Activated CD4-positive, alpha-beta T cell treated with anti-CD3 and anti-CD28 coated beads, Interleukin-2, amount 10 ng/mL, durations not matched to agents 7 days and 5 days (primary cell): ENCODE data around the gene TPRX2. TPM values are rescaled to one million over a fixed set of nuclear protein-coding genes. Genes with fewer than 3 reads are reported as not detected.
"Not testable (repeated sequence)": the region's sequence is repeated elsewhere in the genome, so short reads cannot be mapped to it uniquely, and the experiment has no call there.

ENCODE experiments used
- CTCF ChIA-PET: fragments of 350-600 bp; sonication (Branson Sonifier 250); formaldehyde crosslinking; loops from one replicate; lab custom pipeline; 2021; ENCODE audit warnings: antibody characterized with exemption; lab: Charles Lee
- POLR2A ChIA-PET: fragments of 350-600 bp; sonication (Branson Sonifier 250); formaldehyde crosslinking; loops from one replicate; lab custom pipeline; 2021; ENCODE audit warnings: antibody characterized with exemption; lab: Charles Lee
- DNase-seq: peaks from one replicate; pipeline ENCODE4 v3.0.0-alpha.2; 2020
- H3K27ac Mint-ChIP-seq: one replicate; pipeline ENCODE4 v1.8.0; 2021; ENCODE audit warnings: mild to moderate bottlenecking, moderate library complexity, mixed read lengths
- H3K27me3 Mint-ChIP-seq: one replicate; pipeline ENCODE4 v1.8.0; 2021; ENCODE audit warnings: mixed read lengths
- H3K36me3 Mint-ChIP-seq: one replicate; pipeline ENCODE4 v1.8.0; 2021; ENCODE audit warnings: low read depth, mixed read lengths
- H3K4me1 Mint-ChIP-seq: one replicate; pipeline ENCODE4 v1.8.0; 2021; ENCODE audit warnings: mixed read lengths
- H3K4me3 Mint-ChIP-seq: one replicate; pipeline ENCODE4 v1.8.0; 2021; ENCODE audit warnings: mild to moderate bottlenecking, moderate library complexity, mixed read lengths
- H3K9me3 Mint-ChIP-seq: one replicate; pipeline ENCODE4 v1.8.0; 2021; ENCODE audit warnings: mixed read lengths
- total RNA-seq, 2 experiments: library from RNA; stranded (reverse); gene quantifications; one replicate each; pipeline ENCODE4 v1.2.3, GENCODE V29; 2021

Gene TPRX2
- total RNA-seq, 2 experiments from 2014 or later, result not detected

DNA sequence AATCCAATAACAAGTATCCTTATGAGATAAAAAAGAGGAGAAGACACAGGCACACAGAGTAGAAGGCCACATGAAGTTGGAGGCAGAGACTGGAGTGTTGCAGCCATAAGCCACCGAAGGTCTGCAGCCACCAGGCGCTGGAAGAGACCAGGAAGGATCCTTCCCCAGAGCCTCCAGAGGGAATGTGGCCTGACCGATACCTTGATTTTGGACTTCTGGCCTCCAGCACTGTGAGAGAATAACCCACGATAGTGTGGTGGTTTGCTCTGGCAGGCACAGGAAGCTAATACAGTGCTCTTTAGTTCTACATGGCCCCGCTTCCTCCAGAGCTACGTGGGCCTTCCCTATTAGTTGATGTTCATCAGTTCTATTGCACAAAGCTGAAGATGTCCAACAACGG, 42.3 kb downstream of the TPRX2 start:
- H3K4me3 Mint-ChIP-seq, result no peak overlapping the region
- H3K4me1 Mint-ChIP-seq, result no peaks in the 10 kb centered on the region
- DNase-seq, result no peak
- peaks cover 2% of the 10 kb centered on the region for H3K9me3 Mint-ChIP-seq
- ChIA-PET POLR2A (no interaction called here), CTCF (no interaction called here)
- H3K27ac Mint-ChIP-seq, result no peak overlapping the region
- H3K27me3 Mint-ChIP-seq, result peaks cover 11% of the 10 kb centered on the region
- no peaks in the 10 kb centered on the region for H3K36me3 Mint-ChIP-seq

GRCh38 chr19:47909350-47909749, 50.3 kb downstream of the TPRX2 start:
- H3K27me3 Mint-ChIP-seq, H3K36me3 Mint-ChIP-seq, H3K9me3 Mint-ChIP-seq, H3K4me3 Mint-ChIP-seq, H3K27ac Mint-ChIP-seq, POLR2A ChIA-PET, CTCF ChIA-PET, H3K4me1 Mint-ChIP-seq: not testable (repeated sequence)
- DNase-seq, result peak; percentile 87

DNA sequence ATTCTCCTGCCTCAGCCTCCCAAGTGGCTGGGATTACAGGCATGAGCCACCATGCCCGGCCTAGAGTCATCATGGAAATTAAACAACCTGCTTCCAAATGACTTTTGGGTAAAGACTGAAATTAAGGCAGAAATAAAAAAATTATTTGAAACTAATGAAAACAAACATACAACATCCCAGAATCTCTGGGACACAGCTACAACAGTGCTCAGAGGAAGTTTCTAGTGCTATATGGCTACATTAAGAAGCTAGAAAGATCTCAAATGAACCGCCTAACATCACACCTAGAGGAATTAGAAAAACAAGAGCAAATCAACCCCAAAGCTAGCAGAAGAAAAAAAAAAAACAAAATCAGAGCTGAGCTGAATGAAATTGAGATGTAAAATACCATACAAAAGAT, 51.2 kb downstream of the TPRX2 start:
- DNase-seq, H3K27ac Mint-ChIP-seq, CTCF ChIA-PET, H3K4me1 Mint-ChIP-seq, H3K27me3 Mint-ChIP-seq, H3K4me3 Mint-ChIP-seq, POLR2A ChIA-PET, H3K9me3 Mint-ChIP-seq, H3K36me3 Mint-ChIP-seq: not testable (repeated sequence)

Other genes starting within 250 kb of the TPRX2 start
- not detected for gene EHD2, start 145.8 kb upstream of the TPRX2 start, total RNA-seq
- gene NOP53, start 113.7 kb upstream of the TPRX2 start, total RNA-seq, result 100 to 1,000 TPM; 368 to 402 TPM
- 100 to 1,000 TPM; 118 to 125 TPM for gene SELENOW, start 80.5 kb upstream of the TPRX2 start, total RNA-seq
- gene TPRX1, start 54.7 kb upstream of the TPRX2 start, total RNA-seq, result not detected
- not detected for gene CRX, start 37.3 kb upstream of the TPRX2 start, total RNA-seq
- not detected for gene SULT2A1, start 27.1 kb downstream of the TPRX2 start, total RNA-seq
- gene BSPH1, start 132.9 kb downstream of the TPRX2 start, total RNA-seq, result not detected
- not detected for gene ELSPBP1, start 135.4 kb downstream of the TPRX2 start, total RNA-seq
- gene CABP5, start 184.8 kb downstream of the TPRX2 start, total RNA-seq, result not detected